ENCODE results near the gene GRIK4. TPM values are rescaled to one million over a fixed set of nuclear protein-coding genes. Genes with fewer than 3 reads are reported as not detected.

Gene GRIK4
- polyA plus RNA-seq, 1 donor from 2014 or later, result 3.4 TPM

GRCh38 chr11:120554766-120555432, 43.4 kb downstream of the GRIK4 start:
- TF ChIP-seq RAD21 (conservative IDR thresholded peaks at IDR 0.05) (no peak), EP300 (conservative IDR thresholded peaks at IDR 0.05; ENCODE audit: poor library complexity, severe bottlenecking) (no peak), REST (IDR thresholded peaks at IDR 0.05; ENCODE audit: borderline replicate concordance) (no peak), SMC3 (conservative IDR thresholded peaks at IDR 0.05; ENCODE audit: poor library complexity) (no peak), EZH2 (IDR thresholded peaks at IDR 0.05; ENCODE audit: borderline replicate concordance, insufficient read depth, low read length, poor library complexity, severe bottlenecking) (no peak), TAF1 (IDR thresholded peaks at IDR 0.05; ENCODE audit: low read depth) (no peak), MXI1 (conservative IDR thresholded peaks at IDR 0.05; ENCODE audit: poor library complexity, severe bottlenecking) (no peak), CTCF (IDR thresholded peaks at IDR 0.05; ENCODE audit: poor library complexity, severe bottlenecking) (no peak), POLR2AphosphoS5 (IDR thresholded peaks at IDR 0.05) (no peak)
- no peak overlapping the region for H3K9ac ChIP-seq (ENCODE audit: low read length)
- H3F3A ChIP-seq (ENCODE audit: insufficient read depth, low read length, poor library complexity, severe bottlenecking), result no peaks in the 10 kb centered on the region
- H2AFZ ChIP-seq (ENCODE audit: low read depth, low read length), result no peak overlapping the region
- H3K9me2 ChIP-seq (ENCODE audit: insufficient read depth, low read length), result no peaks in the 10 kb centered on the region
- H3K4me2 ChIP-seq (ENCODE audit: low read length), result no peak overlapping the region
- H4K20me1 ChIP-seq (ENCODE audit: insufficient read depth), result no peaks in the 10 kb centered on the region
- no peaks in the 10 kb centered on the region for H3K36me3 ChIP-seq (ENCODE audit: insufficient read depth, low read length)
- no peaks in the 10 kb centered on the region for H3K79me2 ChIP-seq (replicated peaks; ENCODE audit: insufficient read depth, low read length)
- H3K9me3 ChIP-seq (ENCODE audit: low read length), result no peaks in the 10 kb centered on the region
- no peak overlapping the region for H3K27ac ChIP-seq (ENCODE audit: low read length)
- no peaks in the 10 kb centered on the region for H3K27me3 ChIP-seq (ENCODE audit: insufficient read depth, low read depth, low read length)
- no peak overlapping the region for H3K4me3 ChIP-seq (ENCODE audit: low read length)

DNA sequence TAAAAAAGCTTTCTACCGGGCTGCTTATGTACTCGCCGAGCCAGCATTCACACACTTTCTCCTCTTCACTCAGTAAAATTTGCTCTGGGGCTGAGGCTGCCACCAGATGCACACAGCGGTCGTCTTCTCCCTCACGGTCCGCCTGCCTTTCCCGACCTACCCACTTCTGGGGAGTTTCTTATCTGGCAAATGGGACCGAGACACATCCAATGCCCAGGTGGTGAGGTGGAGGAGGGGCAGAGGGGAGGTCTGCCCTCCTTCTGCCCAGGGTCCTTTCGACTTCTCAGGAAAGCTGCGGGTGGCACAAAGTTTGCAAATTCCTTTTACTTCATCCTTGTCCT, 43.9 kb downstream of the GRIK4 start:
- Histone ChIP-seq H3K4me3 (ENCODE audit: low read length) (no peak overlapping the region), H3K9me3 (ENCODE audit: low read length) (no peaks in the 10 kb centered on the region), H3K27me3 (ENCODE audit: insufficient read depth, low read depth, low read length) (no peaks in the 10 kb centered on the region), H3K9me2 (ENCODE audit: insufficient read depth, low read length) (no peaks in the 10 kb centered on the region), H3K79me2 (replicated peaks; ENCODE audit: insufficient read depth, low read length) (no peaks in the 10 kb centered on the region), H4K20me1 (ENCODE audit: insufficient read depth) (no peaks in the 10 kb centered on the region), H3K27ac (ENCODE audit: low read length) (no peak overlapping the region), H3F3A (ENCODE audit: insufficient read depth, low read length, poor library complexity, severe bottlenecking) (no peaks in the 10 kb centered on the region), H2AFZ (ENCODE audit: low read depth, low read length) (no peak overlapping the region), H3K9ac (ENCODE audit: low read length) (no peak overlapping the region), H3K4me2 (ENCODE audit: low read length) (no peak overlapping the region), H3K36me3 (ENCODE audit: insufficient read depth, low read length) (no peaks in the 10 kb centered on the region)
- no peak for TF ChIP-seq CTCF (IDR thresholded peaks at IDR 0.05; ENCODE audit: poor library complexity, severe bottlenecking)
- TF ChIP-seq MXI1 (conservative IDR thresholded peaks at IDR 0.05; ENCODE audit: poor library complexity, severe bottlenecking), result no peak
- no peak for TF ChIP-seq SMC3 (conservative IDR thresholded peaks at IDR 0.05; ENCODE audit: poor library complexity)
- no peak for TF ChIP-seq EP300 (conservative IDR thresholded peaks at IDR 0.05; ENCODE audit: poor library complexity, severe bottlenecking)
- TF ChIP-seq RAD21 (conservative IDR thresholded peaks at IDR 0.05), result no peak
- no peak for TF ChIP-seq EZH2 (IDR thresholded peaks at IDR 0.05; ENCODE audit: borderline replicate concordance, insufficient read depth, low read length, poor library complexity, severe bottlenecking)
- no peak for TF ChIP-seq POLR2AphosphoS5 (IDR thresholded peaks at IDR 0.05)
- TF ChIP-seq TAF1 (IDR thresholded peaks at IDR 0.05; ENCODE audit: low read depth), result no peak
- TF ChIP-seq REST (IDR thresholded peaks at IDR 0.05; ENCODE audit: borderline replicate concordance), result no peak

Measured in neural cell (in vitro differentiated cells).